ENCODE measurements around the gene OR2A42. TPM values are rescaled to one million over a fixed set of nuclear protein-coding genes. Genes with fewer than 3 reads are reported as not detected.

Gene OR2A42
- under 0.01 TPM in 1 of 2 replicates, not detected in the other for total RNA-seq

DNA sequence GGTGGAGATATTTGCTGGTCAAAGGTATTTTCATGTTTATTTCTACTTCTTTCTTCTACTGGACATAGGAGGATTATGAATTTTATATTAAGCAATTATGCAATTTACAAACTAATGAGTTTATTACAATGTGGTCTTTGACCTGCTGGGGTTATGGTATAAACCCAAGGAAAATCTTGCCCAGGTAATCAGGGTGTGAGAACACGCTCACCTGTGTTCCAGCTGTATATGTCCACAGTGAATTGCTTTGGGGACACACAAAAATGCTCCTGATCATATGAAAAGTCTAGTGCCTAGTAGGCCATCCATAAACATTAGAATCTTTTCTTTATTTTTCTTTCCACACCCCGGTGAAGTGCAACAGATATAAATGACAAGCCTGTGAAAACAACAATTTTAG, at the start of gene OR2A42:
Gene OR2A42, minus strand, starts transcription at position 241 of the 400 bp plus-strand sequence. CDS start 6,762 bp downstream, outside the sequence.

GRCh38 chr7:144269188-144269587, 29.8 kb upstream of the OR2A42 start, which contains the start of gene CTAGE8:
Gene CTAGE8 (minus strand): TSS chr7:144269288. CDS start chr7:144269250, 38 bp downstream.

DNA sequence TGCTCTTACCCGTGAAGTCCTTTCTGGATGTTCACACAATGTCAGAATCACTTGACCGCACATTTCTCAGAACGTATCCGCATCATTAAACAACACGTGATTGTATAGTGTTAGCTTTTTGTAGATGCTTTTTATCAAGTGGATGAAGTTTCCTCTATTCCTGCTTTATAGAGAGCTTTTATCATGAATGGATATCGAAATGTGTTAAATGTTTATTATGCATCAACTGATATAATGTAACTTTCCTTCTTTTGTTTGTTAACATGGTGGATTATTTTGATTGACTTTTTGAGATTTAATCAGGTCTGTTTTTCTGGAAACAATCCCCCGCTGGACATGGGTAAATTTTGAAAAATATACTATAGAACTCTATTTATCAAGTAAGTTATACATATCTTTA, 25.3 kb upstream of the OR2A42 start, which contains the start of gene OR2A7:
Gene OR2A7, minus strand, starts transcription at position 101 of the 400 bp plus-strand sequence. CDS start 5,164 bp downstream, outside the sequence.

DNA sequence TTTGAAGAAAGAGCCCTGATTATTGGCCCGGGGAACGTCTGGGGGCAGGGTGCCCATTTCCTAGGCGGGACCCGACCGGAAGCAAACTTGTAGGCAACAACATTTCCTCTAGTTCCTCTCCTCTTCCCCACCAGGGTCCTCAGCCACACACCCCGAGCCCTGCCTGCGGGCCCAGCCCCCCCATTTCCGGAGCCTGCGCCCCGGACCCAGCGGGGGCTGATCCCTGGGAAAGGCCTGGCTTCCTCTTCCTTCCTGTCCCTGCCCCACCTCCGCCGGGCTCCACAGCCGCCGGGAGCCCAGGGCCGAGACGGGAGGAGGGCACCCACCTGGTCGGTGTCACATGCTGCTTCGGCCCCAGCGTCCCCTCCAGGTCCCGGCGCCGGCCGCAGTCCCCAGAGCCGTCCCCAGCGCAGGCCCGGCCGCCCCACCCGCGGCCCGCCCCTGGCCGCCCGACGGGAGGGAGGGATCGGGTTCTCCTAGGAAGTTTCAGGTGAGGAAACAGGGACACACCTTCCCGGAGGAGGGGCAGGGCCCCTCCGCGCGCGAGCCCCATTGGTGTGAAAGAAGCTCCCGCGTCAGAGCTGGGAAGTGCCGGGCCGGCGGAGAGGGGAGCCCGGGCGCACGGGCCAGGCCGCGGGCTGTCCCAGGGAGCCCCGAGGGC, 44.1 kb downstream of the OR2A42 start, which contains the start of gene ARHGEF35:
Gene ARHGEF35, minus strand, starts transcription at position 622 of the 661 bp plus-strand sequence. CDS start 7,450 bp downstream, outside the sequence.

GRCh38 chr7:144183166-144183565, 56.2 kb downstream of the OR2A42 start, which contains the start of gene CTAGE4:
Gene CTAGE4 (plus strand): TSS chr7:144183466. CDS start chr7:144183504, 38 bp downstream.

Other genes starting within 250 kb of the OR2A42 start
- gene OR6B1, start 239.3 kb downstream of the OR2A42 start, total RNA-seq = not detected in 2 replicates
- gene OR2A5, start 190.7 kb downstream of the OR2A42 start, total RNA-seq = not detected in 2 replicates
- gene OR2A25, start 169.8 kb downstream of the OR2A42 start, total RNA-seq = not detected in 2 replicates
- gene OR2A12, start 153.3 kb downstream of the OR2A42 start, total RNA-seq = not detected in 2 replicates
- gene OR2A2, start 130.0 kb downstream of the OR2A42 start, total RNA-seq = not detected in 2 replicates
- not detected in 2 replicates for gene OR2A14, start 116.4 kb downstream of the OR2A42 start, total RNA-seq
- gene CTAGE4, start 56.1 kb downstream of the OR2A42 start, total RNA-seq = 0.19 and 0.28 TPM in 2 replicates
- gene ARHGEF35, start 43.8 kb downstream of the OR2A42 start, total RNA-seq = 0.85 and 1.5 TPM in 2 replicates
- gene OR2A7, start 25.2 kb upstream of the OR2A42 start, total RNA-seq = not detected in 2 replicates
- 0.19 TPM in 1 of 2 replicates, not detected in the other for gene CTAGE8, start 29.7 kb upstream of the OR2A42 start, total RNA-seq
- under 0.01 TPM in 1 of 2 replicates, not detected in the other for gene OR2A1, start 72.8 kb upstream of the OR2A42 start, total RNA-seq
- gene ARHGEF5, start 115.8 kb upstream of the OR2A42 start, total RNA-seq = 1.1 and 2.1 TPM in 2 replicates
- not detected in 2 replicates for gene NOBOX, start 164.1 kb upstream of the OR2A42 start, total RNA-seq

All from regular cardiac myocyte (primary cell).